GM23248 (cell line): ENCODE data around the gene FKBP1A.

Source experiments
- EZH2 ChIP-seq: fragments of 200-600 bp; sonication (generic); IDR thresholded peaks from 2 replicates; pipeline ENCODE4 v1.6.1; 2018; ENCODE audit warnings: antibody characterized with exemption, mild to moderate bottlenecking; ENCODE audit not compliant: insufficient read depth, poor library complexity, severe bottlenecking
- EZH2phosphoT487 ChIP-seq: fragments of 200-600 bp; sonication (generic); IDR thresholded peaks from 2 replicates; pipeline ENCODE4 v1.6.1; 2018; ENCODE audit warnings: antibody characterized with exemption, moderate library complexity, mild to moderate bottlenecking, low read depth; ENCODE audit not compliant: insufficient read depth

DNA sequence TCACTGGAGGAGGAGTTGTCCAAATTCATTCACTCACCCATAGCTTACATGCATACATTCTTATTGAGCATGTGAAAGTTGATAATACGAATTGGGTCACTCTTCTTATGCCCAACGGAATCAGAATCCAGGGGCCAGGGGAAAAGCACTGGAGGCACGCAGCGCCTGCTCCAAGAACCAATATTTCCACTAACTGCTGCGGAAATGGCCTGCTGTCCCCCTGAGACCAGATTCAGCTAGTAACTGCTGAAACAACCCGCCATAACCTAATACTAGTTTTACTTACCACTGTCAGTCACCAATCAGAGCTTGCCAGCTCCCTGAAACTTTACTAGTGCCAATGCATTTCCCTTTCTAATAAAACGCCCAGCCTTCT is 641 bp upstream of the FKBP1A start:
- no peak for TF ChIP-seq EZH2
- no peak for TF ChIP-seq EZH2phosphoT487
